GM12892 (cell line): ENCODE results near the gene CNOT6.
"Not testable (repeated sequence)": the region's sequence is repeated elsewhere in the genome, so short reads cannot be mapped to it uniquely, and the experiment has no call there.

Experiments used
- POLR2A ChIP-seq: IDR thresholded peaks from 2 replicates; pipeline ENCODE4 v1.6.1; 2011; ENCODE audit warnings: low read depth, low read length, control low read depth
- TAF1 ChIP-seq: IDR thresholded peaks from 2 replicates; pipeline ENCODE4 v1.6.1; 2011; ENCODE audit warnings: low read depth, mild to moderate bottlenecking, control low read depth, low read length, borderline replicate concordance

DNA sequence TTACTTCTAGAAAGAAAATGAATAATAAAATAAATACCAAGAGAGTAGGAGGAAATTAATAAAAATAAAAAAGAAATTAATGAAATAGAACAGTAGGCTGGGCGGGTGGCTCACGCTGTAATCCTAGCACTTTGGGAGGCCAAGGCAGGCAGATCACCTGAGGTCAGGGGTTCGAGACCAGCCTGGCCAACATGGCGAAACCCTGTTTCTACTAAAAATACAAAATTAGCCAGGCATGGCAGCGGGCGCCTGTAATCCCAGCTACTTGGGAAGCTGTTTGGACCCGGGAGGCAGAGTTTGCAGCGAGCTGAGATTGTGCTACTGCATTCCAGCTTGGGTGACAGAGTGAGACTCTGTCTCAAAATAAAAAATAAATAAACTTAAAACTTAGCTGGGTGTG lies 20.8 kb upstream of the CNOT6 start:
- not testable (repeated sequence) for TF ChIP-seq POLR2A, TAF1
